Right lung (tissue), 10 donors: ENCODE measurements around the gene RALGAPA1. TPM values are rescaled to one million over a fixed set of nuclear protein-coding genes. Genes with fewer than 3 reads are reported as not detected.
A peak's percentile ranks its signal among the peaks of the same experiment; 100 is the strongest.
"Not testable (repeated sequence)": the region's sequence is repeated elsewhere in the genome, so short reads cannot be mapped to it uniquely, and the experiment has no call there.

Source experiments
- DNase-seq, 2 donors: peaks; one replicate each; pipeline ENCODE4 v3.0.0-alpha.2; 2013
- long read RNA-seq, 8 donors: transcript quantifications; one replicate each; lab custom pipeline, GENCODE V29; 2026
- polyA plus RNA-seq, 5 donors: library from polyadenylated mRNA; unstranded; fragments of 120-200 nt; gene quantifications; one replicate each; pipeline versions ENCODE4 v1.2.1 to v1.2.3, GENCODE V29; 2013; ENCODE audit warnings: inconsistent platforms in 1 of 5, low replicate concordance in 1 of 5; ENCODE audit not compliant: insufficient read length in 5 of 5, insufficient read depth in 1 of 5

The RALGAPA1 gene
- 10 to 100 TPM; 32.6 to 59.3 (median 50.5) TPM for polyA plus RNA-seq
- long read RNA-seq, donor 1, full-length matches to known transcripts = 3 of 3 reads
- long read RNA-seq, donor 1, partial matches to known transcripts = 0 of 3 reads
- long read RNA-seq, donor 1, other reads (novel, unspliced or antisense) = 0 of 3 reads
- long read RNA-seq, donor 2 = 0 reads
- long read RNA-seq, donor 3, partial matches to known transcripts = 20 of 20 reads
- long read RNA-seq, donor 3, other reads (novel, unspliced or antisense) = 0 of 20 reads
- long read RNA-seq, donor 4, partial matches to known transcripts = 0 of 1 reads
- long read RNA-seq, donor 4, other reads (novel, unspliced or antisense) = 0 of 1 reads
- long read RNA-seq, donor 5 = 0 reads
- long read RNA-seq, donor 6, partial matches to known transcripts = 0 of 1 reads
- long read RNA-seq, donor 6, other reads (novel, unspliced or antisense) = 0 of 1 reads
- long read RNA-seq, donor 7, partial matches to known transcripts = 5 of 5 reads
- long read RNA-seq, donor 7, other reads (novel, unspliced or antisense) = 0 of 5 reads
- long read RNA-seq, donor 8, partial matches to known transcripts = 5 of 5 reads
- long read RNA-seq, donor 8, other reads (novel, unspliced or antisense) = 0 of 5 reads

DNA sequence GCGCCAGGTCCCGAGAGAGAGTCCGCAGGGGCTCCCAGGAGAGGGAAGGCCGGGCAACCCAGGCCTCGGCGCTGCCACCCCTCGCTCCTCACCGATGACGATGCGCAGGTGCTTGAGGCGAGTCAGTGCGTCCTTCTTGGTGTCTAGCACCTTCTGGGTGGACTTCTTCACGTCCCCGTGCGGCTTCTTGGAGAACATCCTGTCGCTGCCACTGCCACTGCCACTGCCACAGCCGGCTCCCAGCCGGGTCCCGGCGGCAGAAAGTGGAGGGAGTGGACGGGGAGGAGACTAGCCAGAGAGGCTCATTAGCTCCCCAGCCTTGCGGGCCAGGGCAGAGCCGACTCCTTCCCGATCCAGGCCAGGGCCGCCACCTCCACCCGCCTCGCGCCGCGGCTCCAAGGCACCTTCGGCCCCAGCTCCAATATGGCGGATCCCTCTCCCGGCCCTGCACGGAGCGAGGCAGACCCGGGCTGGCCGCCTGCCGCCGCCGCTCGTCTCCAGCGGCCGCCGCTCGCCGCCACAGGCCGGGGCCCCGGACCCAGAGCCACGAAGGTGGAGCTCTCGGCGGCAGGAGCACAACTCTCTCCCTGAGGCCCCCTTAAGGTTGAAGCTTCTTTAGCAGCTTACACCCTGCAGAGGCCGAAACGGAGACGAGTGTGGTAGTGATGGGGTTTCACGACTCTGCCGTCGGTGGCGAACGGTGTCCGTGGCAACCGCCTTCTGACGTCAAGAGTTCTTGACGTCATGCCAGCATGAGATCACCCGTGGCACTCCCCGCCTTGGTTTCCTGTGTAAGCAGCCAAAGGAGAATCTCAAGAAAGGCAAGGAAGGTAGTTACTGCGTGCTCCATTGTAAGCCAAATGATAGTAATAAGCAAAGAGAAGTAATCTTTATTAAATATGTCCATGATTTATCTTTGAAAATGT is at the start of gene RALGAPA1:
Gene RALGAPA1 (minus strand): TSS at position 658 of the 926 bp plus-strand sequence. CDS start 460 bp downstream, at position 198.
- DNase-seq = peak; percentile 96

DNA sequence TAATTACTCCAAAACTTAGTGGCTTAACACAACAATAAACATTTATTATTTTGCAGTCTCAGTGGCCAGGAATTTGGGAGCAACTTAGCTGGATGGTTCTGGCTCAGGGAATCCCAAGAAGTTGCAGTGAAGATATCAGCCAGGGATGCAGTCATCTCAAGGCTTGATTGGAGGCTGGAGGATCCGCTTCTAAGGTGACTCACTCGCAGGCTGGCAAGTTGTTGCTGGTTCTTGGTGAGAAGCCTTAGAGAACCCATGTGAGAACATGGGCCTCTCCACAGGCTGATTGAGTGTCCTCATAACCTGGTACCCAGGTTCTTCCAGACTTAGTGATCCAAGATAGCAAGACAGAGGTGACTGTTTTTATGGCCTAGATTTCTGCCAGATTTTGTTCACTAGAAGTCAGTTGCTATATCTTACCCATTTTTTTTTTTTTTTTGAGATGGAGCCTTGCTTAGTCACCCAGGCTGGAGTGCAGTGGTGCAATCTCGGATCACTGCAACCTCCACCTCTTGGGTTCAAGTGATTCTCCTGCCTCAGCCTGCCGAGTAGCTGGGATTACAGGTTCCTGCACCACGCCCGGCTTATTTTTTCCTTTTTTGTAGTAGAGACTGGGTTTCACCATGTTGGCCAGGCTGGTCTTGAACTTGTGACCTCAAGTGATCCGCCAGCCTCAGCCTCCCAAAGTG is 49.6 kb upstream of the RALGAPA1 start:
- DNase-seq = no peak

- no peak for DNase-seq
These were observed 46.9 kb upstream of the RALGAPA1 start for GRCh38 chr14:35855876-35856481.

GRCh38 chr14:35854696-35855270 is 45.7 kb upstream of the RALGAPA1 start:
- no peak for DNase-seq

- no peak for DNase-seq
These were observed 44.1 kb upstream of the RALGAPA1 start for GRCh38 chr14:35853225-35853624.

- no peak for DNase-seq
These were observed 42.7 kb upstream of the RALGAPA1 start for GRCh38 chr14:35851823-35852222.

DNA sequence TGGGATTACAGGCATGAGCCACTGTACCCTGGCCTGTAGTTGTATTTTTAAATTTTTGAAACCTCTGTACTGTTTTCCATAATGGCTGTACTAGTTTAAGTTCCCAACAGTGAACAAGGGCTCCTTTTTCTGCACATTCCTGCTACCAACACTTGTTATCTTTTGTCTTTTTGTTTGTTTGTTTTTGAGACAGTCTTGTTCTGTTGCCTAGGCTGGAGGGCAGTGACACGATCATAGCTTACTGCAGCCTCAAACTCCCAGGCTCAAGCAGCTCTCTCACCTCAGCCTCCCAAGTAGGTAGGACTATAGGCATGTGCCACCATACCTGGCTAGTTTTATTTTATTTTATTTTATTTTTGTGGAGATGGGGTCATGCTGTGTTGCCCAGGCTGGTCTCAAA is 40.0 kb upstream of the RALGAPA1 start:
- DNase-seq = no peak

GRCh38 chr14:35847636-35848035 is 38.5 kb upstream of the RALGAPA1 start:
- DNase-seq = no peak

- no peak for DNase-seq
These were observed 35.4 kb upstream of the RALGAPA1 start for GRCh38 chr14:35844494-35844893.

DNA sequence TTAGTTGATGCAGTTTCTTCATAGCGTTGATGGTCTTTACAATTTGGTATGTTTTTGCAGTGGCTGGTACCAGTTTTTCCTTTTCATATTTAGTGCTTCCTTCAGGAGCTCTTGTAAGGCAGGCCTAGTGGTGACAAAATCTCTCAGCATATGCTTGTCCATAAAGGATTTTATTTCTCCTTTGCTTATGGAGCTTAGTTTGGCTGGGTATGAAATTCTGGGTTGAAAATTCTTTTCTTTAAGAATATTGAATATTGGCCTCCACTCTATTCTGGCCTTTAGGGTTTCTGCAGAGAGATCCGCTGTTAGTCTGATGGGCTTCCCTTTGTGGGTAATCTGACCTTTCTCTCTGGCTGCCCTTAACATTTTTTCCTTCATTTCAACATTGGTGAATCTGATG is 33.1 kb upstream of the RALGAPA1 start:
- not testable (repeated sequence) for DNase-seq

- DNase-seq = not testable (repeated sequence)
These were observed 32.6 kb upstream of the RALGAPA1 start for GRCh38 chr14:35841704-35842103.

DNA sequence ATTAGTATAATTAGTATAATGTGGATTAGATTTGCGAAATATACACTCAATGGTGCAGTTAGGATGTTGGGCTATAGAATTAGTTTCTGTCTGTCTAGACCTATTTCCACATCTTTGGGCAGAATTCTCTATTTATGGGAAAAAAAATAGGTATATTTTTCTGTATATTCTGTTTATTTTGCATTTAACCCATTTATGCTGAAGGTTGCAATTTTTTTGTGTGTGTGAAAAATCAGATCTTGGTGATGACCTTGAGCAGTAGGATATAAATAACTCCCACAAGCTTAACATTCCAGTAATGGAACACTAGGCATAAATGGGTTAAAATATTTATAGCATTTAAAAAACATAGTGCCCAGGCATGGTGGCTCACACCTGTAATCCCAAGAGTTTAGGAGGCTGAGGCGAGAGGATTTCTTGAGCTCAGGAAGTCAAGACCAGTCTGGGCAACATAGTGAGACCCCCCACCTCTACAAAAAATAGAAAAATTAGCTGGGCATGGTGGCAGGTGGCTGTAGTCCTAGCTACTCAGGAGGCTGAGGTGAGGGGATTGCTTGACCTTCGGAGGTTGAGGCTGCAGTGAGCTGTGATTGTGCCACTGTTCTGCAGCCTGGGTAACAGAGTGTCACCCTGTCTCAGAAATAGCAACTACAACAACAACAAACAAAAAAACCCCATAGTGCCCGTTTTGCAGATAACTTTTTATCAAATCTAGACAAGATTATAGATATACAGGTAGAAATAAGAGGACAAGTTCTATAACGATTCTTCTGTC is 26.3 kb upstream of the RALGAPA1 start:
- DNase-seq = no peak

DNA sequence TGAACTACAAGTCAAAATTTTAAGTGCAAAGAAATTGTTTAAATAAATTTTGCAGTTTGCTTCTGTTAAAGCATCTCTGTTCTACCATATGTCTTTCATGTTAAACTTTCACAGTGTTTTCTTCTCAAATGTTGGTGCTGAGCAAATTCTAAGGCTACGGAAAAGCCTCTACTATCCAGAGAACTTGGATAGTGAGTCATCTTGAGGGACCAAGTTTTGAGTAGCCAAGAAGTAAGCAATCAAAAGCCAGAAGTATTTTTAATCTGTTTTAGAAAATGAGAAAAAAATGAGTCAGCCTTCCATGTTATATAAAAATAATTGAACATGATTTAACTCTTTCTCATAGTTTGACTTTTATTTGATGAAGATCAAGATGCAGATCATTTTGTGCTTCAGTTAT is 20.4 kb upstream of the RALGAPA1 start:
- no peak for DNase-seq

DNA sequence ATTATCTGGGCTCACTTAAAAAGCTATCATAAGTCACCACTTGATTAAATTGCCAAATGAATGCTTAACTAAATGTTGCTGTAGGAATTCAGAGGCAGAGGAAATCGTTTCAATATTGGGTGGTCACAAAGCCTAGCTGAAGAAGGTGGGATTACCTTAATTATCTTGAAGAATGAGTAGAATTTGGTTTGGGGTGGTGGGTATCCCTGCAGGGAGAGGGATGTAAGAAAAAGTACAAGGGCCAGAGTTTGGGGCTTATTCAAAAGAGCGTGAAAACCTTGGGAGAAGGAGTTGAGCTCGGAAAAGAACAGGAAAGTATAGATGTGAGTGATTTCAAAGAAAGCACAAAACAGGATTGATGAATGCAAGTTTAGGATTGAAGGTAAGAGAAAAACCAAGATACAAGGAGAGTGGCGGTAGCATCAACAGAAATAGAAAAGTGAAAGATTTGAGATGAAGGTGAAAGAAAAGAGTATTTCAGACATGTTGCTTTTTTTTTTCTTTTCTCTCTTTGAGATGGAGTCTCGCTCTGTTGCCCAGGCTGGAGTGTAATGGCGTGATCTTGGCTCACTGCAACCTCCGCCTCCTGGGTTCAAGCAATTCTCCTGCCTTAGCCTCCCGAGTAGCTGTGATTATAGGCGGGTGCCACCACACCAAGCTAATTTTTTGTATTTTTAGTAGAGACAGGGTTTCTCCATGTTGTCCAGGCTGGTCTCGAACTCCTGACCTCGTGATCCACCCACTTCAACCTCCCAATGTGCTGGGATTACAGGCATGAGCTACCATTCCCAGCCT is 18.8 kb upstream of the RALGAPA1 start:
- no peak for DNase-seq

DNA sequence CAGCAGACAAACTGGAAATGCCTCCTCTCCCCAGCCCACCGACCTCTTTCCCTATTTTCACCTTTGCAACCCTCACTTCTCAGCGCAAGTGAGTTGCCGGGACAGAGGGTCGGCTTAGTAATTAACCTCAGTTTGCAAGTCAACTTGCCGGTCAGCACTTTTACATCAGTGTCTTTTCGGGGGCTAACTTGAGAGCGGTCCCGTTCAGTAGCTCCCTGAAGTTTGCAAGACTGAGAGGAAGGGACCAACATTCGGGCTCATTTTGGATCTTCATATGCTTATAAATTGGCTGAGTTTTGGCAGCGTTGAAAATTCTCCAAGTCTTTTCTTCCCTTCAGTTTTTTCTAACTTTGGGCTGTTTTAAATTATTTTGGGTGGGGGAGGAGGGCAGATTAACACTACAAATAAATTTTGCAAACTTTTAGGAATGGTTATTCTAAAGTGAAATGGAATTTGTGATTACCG is 17.9 kb upstream of the RALGAPA1 start:
- DNase-seq = no peak

- DNase-seq = peak; percentile 97 to 98
These were observed 17.3 kb upstream of the RALGAPA1 start, which contains the start of gene BRMS1L for GRCh38 chr14:35826218-35826951. Gene BRMS1L (plus strand): TSS chr14:35826338. CDS start chr14:35826517, 179 bp downstream.

DNA sequence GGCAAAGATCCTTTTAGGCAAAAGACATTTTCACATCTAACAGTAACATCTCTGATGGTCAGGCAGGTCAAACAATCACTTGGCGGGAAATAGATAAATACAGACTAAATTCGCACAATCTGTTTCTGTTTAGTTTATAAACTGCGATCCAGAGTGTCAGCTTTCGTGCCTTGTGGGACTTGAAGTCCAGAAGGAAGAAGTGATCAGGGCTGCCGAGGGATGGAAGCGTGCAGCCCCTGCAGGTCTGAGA is 16.8 kb upstream of the RALGAPA1 start:
- no peak for DNase-seq

- not testable (repeated sequence) for DNase-seq
These were observed 15.5 kb upstream of the RALGAPA1 start for GRCh38 chr14:35824446-35825165.
